Prostate gland (tissue), 2 donors: ENCODE results near the gene MPP3. TPM values are rescaled to one million over a fixed set of nuclear protein-coding genes. Genes with fewer than 3 reads are reported as not detected.

Source experiments
- DNase-seq: peaks from one replicate; pipeline ENCODE4 v3.0.0-alpha.2; 2019; ENCODE audit warnings: low spot score
- H3K27ac ChIP-seq, 2 donors: fragments of 200-600 bp; sonication (generic); 2 replicates each; pipeline ENCODE4 v1.5.1; 2017 to 2019
- H3K27me3 ChIP-seq: fragments of 200-600 bp; sonication (generic); replicated peaks from 2 replicates; pipeline ENCODE4 v1.5.1; 2019; ENCODE audit not compliant: insufficient read depth
- H3K36me3 ChIP-seq, 2 donors: fragments of 200-600 bp; sonication (generic); 1 replicate in 1 of 2; 2 replicates in 1 of 2; pipeline versions ENCODE4 v1.5.1 to v1.8.1; 2017 to 2019
- H3K4me1 ChIP-seq: fragments of 200-600 bp; sonication (generic); replicated peaks from 2 replicates; pipeline ENCODE4 v1.5.1; 2019
- H3K4me3 ChIP-seq, 2 donors: fragments of 200-600 bp; sonication (generic); 2 replicates each; pipeline ENCODE4 v1.5.1; 2017 to 2019
- H3K9me3 ChIP-seq: fragments of 200-600 bp; sonication (generic); 2 replicates; pipeline ENCODE4 v1.5.1; 2017
- POLR2A ChIP-seq: fragments of 450-650 bp; IDR thresholded peaks from one replicate; pipeline ENCODE4 v1.6.1; 2016; ENCODE audit warnings: antibody characterized with exemption, mild to moderate bottlenecking
- POLR2AphosphoS5 ChIP-seq: sonication (generic); formaldehyde crosslinking; IDR thresholded peaks from one replicate; pipeline ENCODE4 v1.6.1; 2017; ENCODE audit warnings: antibody characterized with exemption
- WGBS: methylation state at CpG from one replicate; pipeline ENCODE4 v1.1.5; 2018; 5-methylcytosine and 5-hydroxymethylcytosine counted together
- intact Hi-C: fragments of 100-400 bp; cut with DNase I; formaldehyde crosslinking; loops from one replicate; pipeline ENCODE4 v1.14.2; 2022
- total RNA-seq, 2 donors: library from RNA; depleted of rRNA; stranded (reverse); fragments of >200 nt; gene quantifications; one replicate each; pipeline ENCODE4 v1.1.0, GENCODE V29; 2016
- TF ChIP-seq, protein P1 (sequence below), 4 experiments: fragments of 200-600 bp in 2 of 4; fragments of 450-650 bp in 2 of 4; sonication (generic) in 2 of 4; IDR thresholded peaks; 1 replicate in 3 of 4; 2 replicates in 1 of 4; pipeline ENCODE4 v1.5.1; 2016 to 2019; ENCODE audit warnings: antibody characterized with exemption in 4 of 4, mild to moderate bottlenecking in 2 of 4, moderate library complexity in 2 of 4

The MPP3 gene
- total RNA-seq, 2 donors from 2014 or later, result 4.4 to 16.4 TPM

DNA sequence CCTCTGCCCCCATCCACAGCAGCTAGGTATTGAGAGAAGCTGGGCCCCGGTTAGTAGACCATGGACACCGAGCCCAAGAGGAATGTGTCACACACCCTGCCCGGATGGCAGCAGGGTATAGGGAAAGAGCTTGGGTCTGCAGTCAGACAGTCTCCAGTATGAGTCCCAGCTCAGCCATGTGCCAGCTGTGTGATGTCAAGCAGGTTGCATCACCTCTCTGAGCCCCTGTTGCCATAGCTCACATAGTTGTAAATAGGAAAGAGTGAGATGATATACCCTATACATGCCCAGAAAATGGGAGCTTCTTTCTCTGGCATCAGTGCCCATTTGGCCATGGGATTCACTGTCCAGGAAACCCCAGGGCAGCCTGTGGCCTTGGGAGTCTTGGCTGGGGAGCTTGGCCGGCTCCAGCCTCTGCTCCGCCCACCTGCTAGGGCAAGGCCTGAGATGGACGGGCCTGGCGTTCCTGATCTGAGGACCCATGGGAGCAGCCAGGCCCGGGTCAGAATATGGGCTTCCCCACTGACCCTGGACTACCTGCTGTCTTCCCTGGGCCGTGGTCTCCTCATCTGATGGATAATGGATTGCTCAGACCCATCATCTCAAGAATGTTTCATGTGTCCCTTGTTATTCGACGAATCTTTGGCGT is 27.3 kb upstream of the MPP3 start:
- H3K36me3 ChIP-seq, result no peaks in the 10 kb centered on the region
- TF ChIP-seq, protein P1, sequence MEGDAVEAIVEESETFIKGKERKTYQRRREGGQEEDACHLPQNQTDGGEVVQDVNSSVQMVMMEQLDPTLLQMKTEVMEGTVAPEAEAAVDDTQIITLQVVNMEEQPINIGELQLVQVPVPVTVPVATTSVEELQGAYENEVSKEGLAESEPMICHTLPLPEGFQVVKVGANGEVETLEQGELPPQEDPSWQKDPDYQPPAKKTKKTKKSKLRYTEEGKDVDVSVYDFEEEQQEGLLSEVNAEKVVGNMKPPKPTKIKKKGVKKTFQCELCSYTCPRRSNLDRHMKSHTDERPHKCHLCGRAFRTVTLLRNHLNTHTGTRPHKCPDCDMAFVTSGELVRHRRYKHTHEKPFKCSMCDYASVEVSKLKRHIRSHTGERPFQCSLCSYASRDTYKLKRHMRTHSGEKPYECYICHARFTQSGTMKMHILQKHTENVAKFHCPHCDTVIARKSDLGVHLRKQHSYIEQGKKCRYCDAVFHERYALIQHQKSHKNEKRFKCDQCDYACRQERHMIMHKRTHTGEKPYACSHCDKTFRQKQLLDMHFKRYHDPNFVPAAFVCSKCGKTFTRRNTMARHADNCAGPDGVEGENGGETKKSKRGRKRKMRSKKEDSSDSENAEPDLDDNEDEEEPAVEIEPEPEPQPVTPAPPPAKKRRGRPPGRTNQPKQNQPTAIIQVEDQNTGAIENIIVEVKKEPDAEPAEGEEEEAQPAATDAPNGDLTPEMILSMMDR (IDR thresholded peaks at IDR 0.05), result no peak
- TF ChIP-seq POLR2A, result no peak
- no peak for TF ChIP-seq POLR2AphosphoS5
- no peaks in the 10 kb centered on the region for H3K27me3 ChIP-seq
- H3K27ac ChIP-seq, result peak overlapping the region; percentile 72 to 76
- no peaks in the 10 kb centered on the region for H3K4me1 ChIP-seq
- DNase-seq, result no peak
- WGBS, result 76% methylated on average over 12 of the region's 12 CpGs
- H3K4me3 ChIP-seq, result no peak overlapping the region
- intact Hi-C loops, result no loop called here
- no peaks in the 10 kb centered on the region for H3K9me3 ChIP-seq

DNA sequence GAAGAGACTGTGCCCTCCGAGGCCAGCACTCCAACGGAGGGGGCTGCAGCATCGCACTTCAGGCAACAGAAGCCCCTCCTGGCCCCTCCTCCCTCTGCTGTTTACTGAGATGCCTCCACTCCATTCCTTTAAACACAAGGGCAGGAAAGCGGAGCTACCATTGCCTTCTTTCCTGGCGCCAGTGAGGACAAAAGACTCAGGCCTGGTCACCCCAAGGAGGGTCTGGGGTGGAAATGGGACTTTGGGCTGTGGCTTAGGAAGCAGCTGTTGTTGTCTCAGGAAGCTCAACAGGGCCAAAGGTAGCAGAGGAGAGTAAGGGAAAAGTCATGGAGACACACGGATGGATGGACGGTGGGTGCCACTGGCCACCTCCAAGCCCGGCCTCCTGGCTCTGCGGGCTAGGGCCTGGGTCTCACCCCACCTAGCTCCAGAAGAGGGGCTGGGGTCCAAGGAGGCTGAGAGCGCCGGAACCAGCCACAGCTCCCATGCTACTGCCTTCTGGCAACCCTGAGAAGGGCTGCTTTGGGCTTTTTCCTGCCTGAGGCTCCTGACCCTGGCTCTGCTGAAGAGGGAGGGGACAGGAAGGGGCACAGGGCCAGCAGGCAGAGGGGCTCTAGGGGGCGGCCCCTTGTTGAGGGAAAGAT is 25.1 kb upstream of the MPP3 start:
- no peaks in the 10 kb centered on the region for H3K36me3 ChIP-seq
- H3K4me1 ChIP-seq, result no peaks in the 10 kb centered on the region
- H3K4me3 ChIP-seq, result no peak overlapping the region
- no peaks in the 10 kb centered on the region for H3K9me3 ChIP-seq
- no peaks in the 10 kb centered on the region for H3K27me3 ChIP-seq
- intact Hi-C loops, result no loop called here
- DNase-seq, result no peak
- no peak for TF ChIP-seq POLR2AphosphoS5
- no peak for TF ChIP-seq POLR2A
- TF ChIP-seq, protein P1 (IDR thresholded peaks at IDR 0.05), result no peak
- WGBS, result 69% methylated on average over 12 of the region's 12 CpGs
- no peak overlapping the region for H3K27ac ChIP-seq

- Histone ChIP-seq H3K4me1 (no peaks in the 10 kb centered on the region), H3K4me3 (no peak overlapping the region), H3K9me3 (no peaks in the 10 kb centered on the region), H3K27ac (no peak overlapping the region), H3K27me3 (no peaks in the 10 kb centered on the region), H3K36me3 (no peaks in the 10 kb centered on the region)
- intact Hi-C loops, result no loop called here
- WGBS, result 93% methylated on average over 5 of the region's 5 CpGs
- TF ChIP-seq POLR2AphosphoS5, result no peak
- TF ChIP-seq, protein P1 (IDR thresholded peaks at IDR 0.05), result no peak
- TF ChIP-seq POLR2A, result no peak
- no peak for DNase-seq
These were observed 24.2 kb upstream of the MPP3 start for GRCh38 chr17:43857141-43857540.

DNA sequence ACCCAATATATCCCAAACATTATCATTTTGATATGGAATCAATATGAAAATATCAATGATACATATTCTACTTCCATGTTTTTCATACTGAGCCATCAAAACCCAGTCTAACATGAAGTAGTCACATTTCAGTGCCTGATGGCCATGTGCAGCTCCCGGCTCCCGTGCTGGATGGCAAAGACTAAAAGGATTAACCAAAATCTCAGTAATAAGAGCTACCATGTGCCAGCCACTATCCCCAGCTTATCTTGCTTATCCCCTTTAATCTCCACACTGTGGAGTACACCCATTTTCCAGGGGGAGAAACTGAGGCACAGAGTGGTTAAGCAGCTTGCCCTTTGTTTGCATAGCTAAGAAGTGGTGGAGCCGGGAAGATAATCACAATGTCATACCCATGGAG is 23.2 kb upstream of the MPP3 start:
- Histone ChIP-seq H3K36me3 (no peaks in the 10 kb centered on the region), H3K27me3 (no peaks in the 10 kb centered on the region), H3K4me1 (no peaks in the 10 kb centered on the region), H3K4me3 (no peak overlapping the region), H3K27ac (no peak overlapping the region), H3K9me3 (no peaks in the 10 kb centered on the region)
- DNase-seq, result no peak
- intact Hi-C loops, result no loop called here
- 95% methylated on average over 3 of the region's 3 CpGs for WGBS
- TF ChIP-seq, protein P1 (IDR thresholded peaks at IDR 0.05), result no peak

- no peak for DNase-seq
- 86% methylated on average over 9 of the region's 9 CpGs for WGBS
- no peak overlapping the region for H3K4me3 ChIP-seq
- no peaks in the 10 kb centered on the region for H3K27me3 ChIP-seq
- no peaks in the 10 kb centered on the region for H3K9me3 ChIP-seq
- no peaks in the 10 kb centered on the region for H3K4me1 ChIP-seq
- TF ChIP-seq POLR2A, result no peak
- TF ChIP-seq, protein P1 (IDR thresholded peaks at IDR 0.05), result no peak
- TF ChIP-seq POLR2AphosphoS5, result no peak
- H3K27ac ChIP-seq, result no peak overlapping the region
- no peaks in the 10 kb centered on the region for H3K36me3 ChIP-seq
- intact Hi-C loops, result no loop called here
These were observed 22.1 kb upstream of the MPP3 start for GRCh38 chr17:43855061-43855460.
